ENCODE measurements around the gene PTRH1. TPM values are rescaled to one million over a fixed set of nuclear protein-coding genes. Genes with fewer than 3 reads are reported as not detected.

PTRH1 gene
- total and polyA plus RNA-seq, 2 of the 13 experiments (the other 11 are each of a cell fraction or from before 2014, with no cell fraction given), result 4.0 to 10.4 TPM

DNA sequence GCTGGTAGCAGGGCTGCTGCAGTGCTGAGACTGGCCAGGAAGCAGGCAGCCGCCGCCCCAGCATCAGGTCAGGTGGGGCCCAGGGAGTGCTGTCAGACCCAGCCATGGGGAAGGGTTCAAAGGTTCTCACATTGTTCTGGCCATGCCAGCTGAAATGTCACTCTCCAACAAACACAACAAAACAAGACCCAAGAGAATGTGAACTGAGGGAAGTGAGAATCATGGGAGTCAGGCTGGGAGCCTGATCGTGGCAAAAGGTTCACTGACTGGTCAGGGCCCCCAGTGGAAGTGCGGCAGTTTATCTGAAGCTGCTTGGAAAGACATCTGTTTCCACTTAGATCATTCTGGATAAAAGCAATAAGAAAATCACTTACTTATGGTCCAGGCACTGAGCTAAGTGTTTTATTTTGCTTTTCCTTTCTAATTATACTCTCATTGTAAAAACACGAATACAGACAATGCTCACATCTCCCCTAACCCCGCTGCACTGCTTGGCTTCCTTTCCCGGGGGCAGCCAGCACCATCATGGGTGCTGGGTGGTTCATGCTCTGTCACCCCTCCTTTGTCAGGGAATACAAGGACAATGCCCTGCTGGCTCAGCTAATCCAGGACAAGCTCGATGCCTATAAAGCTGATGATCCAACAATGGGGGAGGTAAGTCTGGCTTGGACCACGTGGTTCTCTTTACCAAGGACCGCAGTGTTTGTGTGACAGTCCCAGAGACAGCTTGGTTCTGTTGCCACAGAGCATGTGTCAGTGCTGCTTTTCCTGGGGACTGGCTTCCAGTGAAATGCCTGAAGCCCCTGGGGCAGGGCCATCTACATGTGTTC lies 50.6 kb downstream of the PTRH1 start (continued):
- TF ChIP-seq, protein P1, sequence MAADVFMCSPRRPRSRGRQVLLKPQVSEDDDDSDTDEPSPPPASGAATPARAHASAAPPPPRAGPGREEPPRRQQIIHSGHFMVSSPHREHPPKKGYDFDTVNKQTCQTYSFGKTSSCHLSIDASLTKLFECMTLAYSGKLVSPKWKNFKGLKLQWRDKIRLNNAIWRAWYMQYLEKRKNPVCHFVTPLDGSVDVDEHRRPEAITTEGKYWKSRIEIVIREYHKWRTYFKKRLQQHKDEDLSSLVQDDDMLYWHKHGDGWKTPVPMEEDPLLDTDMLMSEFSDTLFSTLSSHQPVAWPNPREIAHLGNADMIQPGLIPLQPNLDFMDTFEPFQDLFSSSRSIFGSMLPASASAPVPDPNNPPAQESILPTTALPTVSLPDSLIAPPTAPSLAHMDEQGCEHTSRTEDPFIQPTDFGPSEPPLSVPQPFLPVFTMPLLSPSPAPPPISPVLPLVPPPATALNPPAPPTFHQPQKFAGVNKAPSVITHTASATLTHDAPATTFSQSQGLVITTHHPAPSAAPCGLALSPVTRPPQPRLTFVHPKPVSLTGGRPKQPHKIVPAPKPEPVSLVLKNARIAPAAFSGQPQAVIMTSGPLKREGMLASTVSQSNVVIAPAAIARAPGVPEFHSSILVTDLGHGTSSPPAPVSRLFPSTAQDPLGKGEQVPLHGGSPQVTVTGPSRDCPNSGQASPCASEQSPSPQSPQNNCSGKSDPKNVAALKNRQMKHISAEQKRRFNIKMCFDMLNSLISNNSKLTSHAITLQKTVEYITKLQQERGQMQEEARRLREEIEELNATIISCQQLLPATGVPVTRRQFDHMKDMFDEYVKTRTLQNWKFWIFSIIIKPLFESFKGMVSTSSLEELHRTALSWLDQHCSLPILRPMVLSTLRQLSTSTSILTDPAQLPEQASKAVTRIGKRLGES (CRISPR knock-in tag; IDR thresholded peaks at IDR 0.05; ENCODE audit: borderline replicate concordance), result no peak
- TF ChIP-seq, protein P2, sequence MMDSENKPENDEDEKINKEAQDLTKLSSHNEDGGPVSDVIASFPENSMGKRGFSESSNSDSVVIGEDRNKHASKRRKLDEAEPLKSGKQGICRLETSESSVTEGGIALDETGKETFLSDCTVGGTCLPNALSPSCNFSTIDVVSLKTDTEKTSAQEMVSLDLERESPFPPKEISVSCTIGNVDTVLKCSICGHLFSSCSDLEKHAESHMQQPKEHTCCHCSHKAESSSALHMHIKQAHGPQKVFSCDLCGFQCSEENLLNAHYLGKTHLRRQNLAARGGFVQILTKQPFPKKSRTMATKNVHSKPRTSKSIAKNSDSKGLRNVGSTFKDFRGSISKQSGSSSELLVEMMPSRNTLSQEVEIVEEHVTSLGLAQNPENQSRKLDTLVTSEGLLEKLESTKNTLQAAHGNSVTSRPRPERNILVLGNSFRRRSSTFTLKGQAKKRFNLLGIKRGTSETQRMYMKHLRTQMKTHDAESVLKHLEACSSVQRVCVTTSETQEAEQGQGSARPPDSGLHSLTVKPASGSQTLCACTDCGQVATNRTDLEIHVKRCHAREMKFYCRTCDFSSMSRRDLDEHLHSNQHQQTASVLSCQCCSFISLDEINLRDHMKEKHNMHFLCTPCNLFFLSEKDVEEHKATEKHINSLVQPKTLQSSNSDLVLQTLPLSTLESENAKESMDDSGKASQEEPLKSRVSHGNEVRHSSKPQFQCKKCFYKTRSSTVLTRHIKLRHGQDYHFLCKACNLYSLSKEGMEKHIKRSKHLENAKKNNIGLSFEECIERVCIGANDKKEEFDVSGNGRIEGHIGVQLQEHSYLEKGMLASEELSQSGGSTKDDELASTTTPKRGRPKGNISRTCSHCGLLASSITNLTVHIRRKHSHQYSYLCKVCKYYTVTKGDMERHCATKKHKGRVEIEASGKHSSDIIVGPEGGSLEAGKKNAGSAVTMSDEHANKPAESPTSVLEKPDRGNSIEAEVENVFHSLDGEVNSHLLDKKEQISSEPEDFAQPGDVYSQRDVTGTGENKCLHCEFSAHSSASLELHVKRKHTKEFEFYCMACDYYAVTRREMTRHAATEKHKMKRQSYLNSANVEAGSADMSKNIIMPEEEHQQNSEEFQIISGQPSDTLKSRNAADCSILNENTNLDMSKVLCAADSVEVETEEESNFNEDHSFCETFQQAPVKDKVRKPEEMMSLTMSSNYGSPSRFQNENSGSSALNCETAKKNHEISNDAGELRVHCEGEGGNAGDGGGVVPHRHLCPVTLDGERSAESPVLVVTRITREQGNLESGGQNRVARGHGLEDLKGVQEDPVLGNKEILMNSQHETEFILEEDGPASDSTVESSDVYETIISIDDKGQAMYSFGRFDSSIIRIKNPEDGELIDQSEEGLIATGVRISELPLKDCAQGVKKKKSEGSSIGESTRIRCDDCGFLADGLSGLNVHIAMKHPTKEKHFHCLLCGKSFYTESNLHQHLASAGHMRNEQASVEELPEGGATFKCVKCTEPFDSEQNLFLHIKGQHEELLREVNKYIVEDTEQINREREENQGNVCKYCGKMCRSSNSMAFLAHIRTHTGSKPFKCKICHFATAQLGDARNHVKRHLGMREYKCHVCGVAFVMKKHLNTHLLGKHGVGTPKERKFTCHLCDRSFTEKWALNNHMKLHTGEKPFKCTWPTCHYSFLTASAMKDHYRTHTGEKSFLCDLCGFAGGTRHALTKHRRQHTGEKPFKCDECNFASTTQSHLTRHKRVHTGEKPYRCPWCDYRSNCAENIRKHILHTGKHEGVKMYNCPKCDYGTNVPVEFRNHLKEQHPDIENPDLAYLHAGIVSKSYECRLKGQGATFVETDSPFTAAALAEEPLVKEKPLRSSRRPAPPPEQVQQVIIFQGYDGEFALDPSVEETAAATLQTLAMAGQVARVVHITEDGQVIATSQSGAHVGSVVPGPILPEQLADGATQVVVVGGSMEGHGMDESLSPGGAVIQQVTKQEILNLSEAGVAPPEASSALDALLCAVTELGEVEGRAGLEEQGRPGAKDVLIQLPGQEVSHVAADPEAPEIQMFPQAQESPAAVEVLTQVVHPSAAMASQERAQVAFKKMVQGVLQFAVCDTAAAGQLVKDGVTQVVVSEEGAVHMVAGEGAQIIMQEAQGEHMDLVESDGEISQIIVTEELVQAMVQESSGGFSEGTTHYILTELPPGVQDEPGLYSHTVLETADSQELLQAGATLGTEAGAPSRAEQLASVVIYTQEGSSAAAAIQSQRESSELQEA (CRISPR knock-in tag; IDR thresholded peaks at IDR 0.05; ENCODE audit: not compliant biosample characterization), result no peak
- TF ChIP-seq NFYC (CRISPR knock-in tag; IDR thresholded peaks at IDR 0.05), result no peak
- TF ChIP-seq PITX1 (CRISPR knock-in tag; IDR thresholded peaks at IDR 0.05), result no peak
- TF ChIP-seq ZNF337 (CRISPR knock-in tag; IDR thresholded peaks at IDR 0.05; ENCODE audit: borderline replicate concordance, low read depth), result no peak
- TF ChIP-seq ARNT (IDR thresholded peaks at IDR 0.05), result no peak
- TF ChIP-seq SNAI1 (CRISPR knock-in tag; IDR thresholded peaks at IDR 0.05; ENCODE audit: borderline replicate concordance), result no peak
- TF ChIP-seq, protein P3, sequence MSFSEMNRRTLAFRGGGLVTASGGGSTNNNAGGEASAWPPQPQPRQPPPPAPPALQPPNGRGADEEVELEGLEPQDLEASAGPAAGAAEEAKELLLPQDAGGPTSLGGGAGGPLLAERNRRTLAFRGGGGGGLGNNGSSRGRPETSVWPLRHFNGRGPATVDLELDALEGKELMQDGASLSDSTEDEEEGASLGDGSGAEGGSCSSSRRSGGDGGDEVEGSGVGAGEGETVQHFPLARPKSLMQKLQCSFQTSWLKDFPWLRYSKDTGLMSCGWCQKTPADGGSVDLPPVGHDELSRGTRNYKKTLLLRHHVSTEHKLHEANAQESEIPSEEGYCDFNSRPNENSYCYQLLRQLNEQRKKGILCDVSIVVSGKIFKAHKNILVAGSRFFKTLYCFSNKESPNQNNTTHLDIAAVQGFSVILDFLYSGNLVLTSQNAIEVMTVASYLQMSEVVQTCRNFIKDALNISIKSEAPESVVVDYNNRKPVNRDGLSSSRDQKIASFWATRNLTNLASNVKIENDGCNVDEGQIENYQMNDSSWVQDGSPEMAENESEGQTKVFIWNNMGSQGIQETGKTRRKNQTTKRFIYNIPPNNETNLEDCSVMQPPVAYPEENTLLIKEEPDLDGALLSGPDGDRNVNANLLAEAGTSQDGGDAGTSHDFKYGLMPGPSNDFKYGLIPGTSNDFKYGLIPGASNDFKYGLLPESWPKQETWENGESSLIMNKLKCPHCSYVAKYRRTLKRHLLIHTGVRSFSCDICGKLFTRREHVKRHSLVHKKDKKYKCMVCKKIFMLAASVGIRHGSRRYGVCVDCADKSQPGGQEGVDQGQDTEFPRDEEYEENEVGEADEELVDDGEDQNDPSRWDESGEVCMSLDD (CRISPR knock-in tag; IDR thresholded peaks at IDR 0.05; ENCODE audit: borderline replicate concordance), result no peak
- no peak for TF ChIP-seq NR1H2 (CRISPR knock-in tag; IDR thresholded peaks at IDR 0.05; ENCODE audit: borderline replicate concordance, low read depth)
- TF ChIP-seq, protein P4, sequence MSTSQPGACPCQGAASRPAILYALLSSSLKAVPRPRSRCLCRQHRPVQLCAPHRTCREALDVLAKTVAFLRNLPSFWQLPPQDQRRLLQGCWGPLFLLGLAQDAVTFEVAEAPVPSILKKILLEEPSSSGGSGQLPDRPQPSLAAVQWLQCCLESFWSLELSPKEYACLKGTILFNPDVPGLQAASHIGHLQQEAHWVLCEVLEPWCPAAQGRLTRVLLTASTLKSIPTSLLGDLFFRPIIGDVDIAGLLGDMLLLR (CRISPR knock-in tag; IDR thresholded peaks at IDR 0.05), result no peak
- no peak for TF ChIP-seq MAZ (IDR thresholded peaks at IDR 0.05; ENCODE audit: borderline replicate concordance, low read depth, low read length)
- TF ChIP-seq MAZ (CRISPR knock-in tag; IDR thresholded peaks at IDR 0.05; ENCODE audit: low read depth), result peak; percentile 37; the same call in 1 of the 2 replicates
